Measurements from ENCODE around the gene PLA2G6.

- TF ChIP-seq CTCF (IDR thresholded peaks at IDR 0.05) (no peak), SREBF2 (IDR thresholded peaks at IDR 0.05) (no peak), ZNF302 (CRISPR knock-in tag; IDR thresholded peaks at IDR 0.05) (no peak), RFX5 (IDR thresholded peaks at IDR 0.05) (no peak), BCL3 (IDR thresholded peaks at IDR 0.05) (no peak), POLR2A (IDR thresholded peaks at IDR 0.05; ENCODE audit: low read length) (no peak), NR3C1 (IDR thresholded peaks at IDR 0.05) (no peak), EHF (CRISPR knock-in tag; IDR thresholded peaks at IDR 0.05) (no peak), MAFK (IDR thresholded peaks at IDR 0.05; ENCODE audit: partially characterized antibody) (no peak)
- TF ChIP-seq, protein P1, sequence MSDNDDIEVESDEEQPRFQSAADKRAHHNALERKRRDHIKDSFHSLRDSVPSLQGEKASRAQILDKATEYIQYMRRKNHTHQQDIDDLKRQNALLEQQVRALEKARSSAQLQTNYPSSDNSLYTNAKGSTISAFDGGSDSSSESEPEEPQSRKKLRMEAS (IDR thresholded peaks at IDR 0.05), result no peak
These were observed 17.6 kb downstream of the PLA2G6 start for GRCh38 chr22:38163844-38164550.
